Astrocyte of the cerebellum (primary cell): ENCODE results near the gene SMTNL1.
A peak's percentile ranks its signal among the peaks of the same experiment; 100 is the strongest.
"Not testable (repeated sequence)": the region's sequence is repeated elsewhere in the genome, so short reads cannot be mapped to it uniquely, and the experiment has no call there.

Experiments
- DNase-seq: peaks from one replicate; pipeline ENCODE4 v3.0.0-alpha.2; 2011; ENCODE audit warnings: low read depth
- H3K4me3 ChIP-seq: 2 replicates; pipeline ENCODE4 v1.5.1; 2011; ENCODE audit warnings: mild to moderate bottlenecking, low read depth, low read length, moderate library complexity
- CTCF ChIP-seq: IDR thresholded peaks from 2 replicates; pipeline ENCODE4 v1.5.1; 2012; ENCODE audit warnings: low read length, low read depth, moderate library complexity, mild to moderate bottlenecking; ENCODE audit errors: missing control alignments
- in situ Hi-C: cut with HindIII; loops from 2 replicates; pipeline ENCODE4 v1.10.0; 2017; ENCODE audit warnings: low sequenced_read_pairs

Gene SMTNL1

GRCh38 chr11:57529012-57529411, 8.4 kb upstream of the SMTNL1 start:
- no peak overlapping the region for H3K4me3 ChIP-seq
- DNase-seq, result no peak
- in situ Hi-C loops, result no loop called here
- no peak for TF ChIP-seq CTCF

- peak overlapping the region; percentile 68 for H3K4me3 ChIP-seq
- in situ Hi-C loops, result loop anchor here (5.0 kb wide), 1 partner anchor 203 kb away; no protein-coding TSS in a partner anchor
- no peak for TF ChIP-seq CTCF
- DNase-seq, result no peak
Observed at GRCh38 chr11:57530215-57530595, 7.2 kb upstream of the SMTNL1 start.

GRCh38 chr11:57530596-57531507, 6.5 kb upstream of the SMTNL1 start, which contains the start of gene TIMM10:
Gene TIMM10 (minus strand): TSS chr11:57530754. CDS start chr11:57530189, 565 bp downstream.
- no peak for TF ChIP-seq CTCF
- in situ Hi-C loops, result loop anchor here (5.0 kb wide), 1 partner anchor 204 kb away; no protein-coding TSS in a partner anchor
- peak within 1 kb of the TSS; percentile 68 for H3K4me3 ChIP-seq
- DNase-seq, result peak; percentile 90

- in situ Hi-C loops, result loop anchor here (5.0 kb wide), 1 partner anchor 207 kb away; no protein-coding TSS in a partner anchor
- DNase-seq, H3K4me3 ChIP-seq: not testable (repeated sequence)
Observed at GRCh38 chr11:57534449-57534848, 2.9 kb upstream of the SMTNL1 start.

- H3K4me3 ChIP-seq, result no peak overlapping the region
- no peak for DNase-seq
- TF ChIP-seq CTCF, result no peak
- in situ Hi-C loops, result no loop called here
Observed at GRCh38 chr11:57539342-57539741, 1.9 kb downstream of the SMTNL1 start.

GRCh38 chr11:57541169-57541568, 3.8 kb downstream of the SMTNL1 start:
- H3K4me3 ChIP-seq, result no peak overlapping the region
- no peak for TF ChIP-seq CTCF
- in situ Hi-C loops, result no loop called here
- no peak for DNase-seq

- in situ Hi-C loops, result no loop called here
- TF ChIP-seq CTCF, result no peak
- no peak for DNase-seq
- no peak overlapping the region for H3K4me3 ChIP-seq
Observed at GRCh38 chr11:57542582-57542981, 5.2 kb downstream of the SMTNL1 start.
